IPS DF 19.7 (cell line): Measurements from ENCODE around the gene CREB5.

Experiments
- DNase-seq: peaks from one replicate; pipeline ENCODE4 v3.0.0-alpha.2; 2013; ENCODE audit warnings: low read depth, low spot score

The CREB5 gene

DNA sequence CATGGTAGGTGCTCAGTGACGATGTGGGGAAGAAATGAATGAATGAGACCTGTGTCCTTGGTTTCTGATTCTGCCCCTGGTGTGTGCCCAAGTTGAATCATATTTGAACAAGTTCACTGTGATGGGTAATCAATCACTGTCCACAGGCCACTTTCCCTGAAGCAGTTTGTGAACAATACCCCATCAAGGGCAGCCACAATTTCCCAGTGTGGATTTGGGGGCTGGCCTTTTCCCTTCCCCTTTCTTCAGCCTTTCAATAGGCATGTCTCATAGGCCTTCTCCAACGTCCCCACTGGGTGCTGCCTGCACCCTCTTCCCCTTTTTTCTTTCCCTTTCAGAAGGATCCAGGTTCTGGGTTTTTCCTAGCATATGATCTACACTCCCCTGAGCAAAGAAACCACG lies 64.7 kb downstream of the CREB5 start:
- DNase-seq = no peak

DNA sequence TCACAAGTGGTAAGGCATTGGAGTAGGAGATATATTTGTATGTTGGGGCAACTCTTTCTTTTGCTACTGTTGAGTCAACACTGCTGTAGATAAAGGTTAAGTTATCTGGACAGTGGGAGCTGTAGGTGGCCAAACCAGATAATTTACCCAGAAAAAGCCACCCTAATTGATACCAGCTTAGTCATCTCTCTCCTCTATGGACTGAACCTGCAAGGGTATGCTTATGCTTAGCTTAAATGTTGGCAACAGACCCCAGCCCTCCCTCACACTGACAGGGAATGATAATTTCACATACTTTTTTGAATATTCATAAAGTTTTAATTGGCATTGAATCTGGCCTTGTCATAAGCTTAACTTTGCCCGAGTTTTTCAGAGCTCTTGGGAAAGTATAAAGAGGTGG lies 66.3 kb downstream of the CREB5 start:
- DNase-seq = no peak

DNA sequence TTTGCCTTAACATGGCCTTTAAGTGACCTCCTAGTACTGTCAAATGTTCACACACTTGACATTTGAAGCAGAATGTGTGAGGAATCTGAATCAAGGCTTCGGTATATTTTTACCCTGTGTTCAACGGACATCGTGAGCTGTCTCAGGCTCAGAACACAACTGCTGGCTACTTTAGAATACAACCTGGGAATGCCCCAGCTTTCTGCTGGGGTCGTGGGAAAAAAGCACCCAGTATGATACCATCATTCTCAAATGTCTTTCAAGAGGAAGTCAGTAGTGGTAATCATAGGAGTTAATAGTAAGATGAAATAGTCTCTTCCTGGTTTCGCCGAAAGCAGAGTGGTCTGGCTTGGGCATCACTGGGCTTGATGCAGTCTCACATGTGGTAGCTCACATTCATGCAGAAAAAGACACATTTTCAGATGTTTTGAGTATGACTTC lies 67.2 kb downstream of the CREB5 start:
- DNase-seq = no peak

DNA sequence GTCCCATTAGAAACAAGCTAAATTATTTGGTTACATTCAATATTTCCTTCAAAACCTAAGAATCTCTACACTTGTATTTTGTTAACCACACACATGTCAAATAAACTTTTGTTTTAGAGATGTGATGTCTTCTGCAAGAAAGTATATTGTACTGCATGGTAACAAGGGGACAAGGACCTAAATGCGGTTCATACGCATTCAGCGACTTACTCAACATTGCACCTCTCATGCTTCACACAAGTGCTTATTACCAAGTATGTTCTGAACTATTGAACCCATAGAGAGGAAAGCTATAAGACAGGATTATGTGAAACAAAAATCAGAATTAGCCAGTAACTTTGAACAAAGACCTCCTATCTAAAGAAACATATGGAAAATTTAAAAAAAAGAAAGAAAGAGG lies 68.3 kb downstream of the CREB5 start:
- no peak for DNase-seq

DNA sequence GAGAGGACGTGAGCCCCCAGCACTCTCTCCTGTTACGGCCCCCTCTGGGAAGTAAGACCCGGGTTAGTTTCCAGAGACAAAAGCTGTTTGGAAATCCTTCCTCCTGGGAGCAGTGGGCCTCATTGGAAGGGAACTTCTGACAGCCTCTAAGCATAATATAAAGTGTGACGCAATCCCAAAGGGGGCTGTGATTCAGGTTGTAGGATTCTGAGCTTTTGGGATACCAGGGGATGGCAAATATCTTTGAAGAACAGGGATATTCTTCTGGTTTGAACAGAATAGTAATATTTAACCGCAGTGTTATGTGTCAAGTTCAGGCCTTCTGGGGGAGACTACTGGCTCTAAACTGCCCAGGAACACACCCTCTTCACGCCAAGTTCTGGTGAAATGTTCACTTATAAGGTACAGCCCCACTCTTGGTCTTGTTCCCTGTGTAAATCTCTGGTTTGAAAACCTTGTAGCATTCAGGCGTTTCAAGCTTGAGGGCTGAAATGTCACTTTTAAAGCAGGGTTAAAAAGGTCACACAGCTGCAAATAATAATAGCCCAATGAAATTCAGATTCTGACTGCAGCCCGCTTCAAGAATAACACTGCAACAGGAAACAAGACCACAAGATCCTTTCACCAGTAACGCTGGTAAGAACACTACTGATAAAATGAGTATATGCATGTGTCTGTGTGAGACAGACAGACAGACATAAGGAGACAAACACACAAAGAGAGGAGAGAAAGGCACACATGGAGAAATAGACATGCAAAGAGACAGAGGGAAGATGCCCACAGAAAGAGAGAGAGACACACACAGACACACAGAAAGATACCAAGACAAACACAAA lies 69.0 kb downstream of the CREB5 start:
- DNase-seq = no peak

DNA sequence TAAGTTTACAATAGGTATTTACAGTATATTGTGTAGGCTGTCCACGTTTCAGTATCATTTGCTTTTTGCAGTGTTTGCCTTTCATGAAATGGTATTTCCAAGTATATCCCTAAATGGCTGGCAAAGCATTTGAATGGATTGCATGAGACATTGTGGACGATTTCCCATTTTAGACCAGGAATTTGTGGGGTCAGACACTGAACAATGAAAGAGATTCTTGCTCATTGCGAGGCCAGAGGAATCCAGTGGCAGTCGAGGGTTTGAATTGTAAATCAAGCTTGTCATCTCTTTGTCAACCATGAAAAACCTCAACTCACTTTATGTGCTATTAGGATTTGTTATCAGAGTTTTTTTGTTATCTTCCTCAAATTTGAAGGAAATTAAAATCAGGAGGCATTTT lies 70.8 kb downstream of the CREB5 start:
- no peak for DNase-seq

DNA sequence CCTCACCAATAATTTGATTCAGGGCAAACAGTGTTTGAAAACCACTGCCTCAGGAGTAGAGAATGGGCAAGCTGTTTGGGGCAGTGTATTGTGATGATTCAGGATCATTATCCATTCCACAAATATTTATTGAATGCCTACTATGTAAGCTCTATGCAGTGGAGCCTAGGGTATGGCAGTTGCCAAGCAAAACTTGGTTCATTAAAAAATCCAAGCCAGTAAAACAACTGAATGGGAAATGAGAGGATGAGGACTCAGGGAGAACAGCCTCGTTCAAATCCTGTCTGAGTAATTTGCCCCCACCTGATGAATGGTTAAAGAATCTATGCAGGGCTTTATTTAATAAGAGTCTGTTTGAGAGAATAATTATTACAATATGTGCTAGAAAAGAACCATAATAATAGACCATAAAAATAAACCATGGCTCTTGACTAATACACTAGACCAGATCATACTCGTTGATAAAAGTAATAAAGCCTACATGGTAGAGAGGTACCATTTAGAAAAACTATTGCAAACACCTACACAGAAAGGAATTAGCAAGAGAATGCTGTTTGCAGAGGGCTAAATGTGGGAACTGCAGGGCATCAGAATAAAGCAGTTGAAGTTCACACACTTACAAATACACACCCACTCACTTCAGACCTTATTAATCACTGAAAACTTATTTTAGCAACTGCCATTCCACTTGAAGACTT lies 71.7 kb downstream of the CREB5 start:
- no peak for DNase-seq

DNA sequence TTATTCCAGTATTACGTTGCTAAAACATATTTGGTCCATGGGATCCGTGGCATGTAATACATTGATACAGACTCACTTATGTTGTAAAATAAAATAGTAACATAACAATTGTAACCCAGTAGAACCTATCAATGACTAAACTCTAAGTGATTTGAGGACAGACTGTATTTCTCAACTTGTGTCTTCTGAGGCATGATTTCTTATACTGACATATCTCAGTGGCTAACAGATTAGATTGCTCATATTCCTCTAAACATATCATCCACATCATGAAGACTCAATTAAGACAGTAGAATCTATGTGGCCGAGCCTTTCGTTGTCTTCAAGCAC lies 72.3 kb downstream of the CREB5 start:
- no peak for DNase-seq

DNA sequence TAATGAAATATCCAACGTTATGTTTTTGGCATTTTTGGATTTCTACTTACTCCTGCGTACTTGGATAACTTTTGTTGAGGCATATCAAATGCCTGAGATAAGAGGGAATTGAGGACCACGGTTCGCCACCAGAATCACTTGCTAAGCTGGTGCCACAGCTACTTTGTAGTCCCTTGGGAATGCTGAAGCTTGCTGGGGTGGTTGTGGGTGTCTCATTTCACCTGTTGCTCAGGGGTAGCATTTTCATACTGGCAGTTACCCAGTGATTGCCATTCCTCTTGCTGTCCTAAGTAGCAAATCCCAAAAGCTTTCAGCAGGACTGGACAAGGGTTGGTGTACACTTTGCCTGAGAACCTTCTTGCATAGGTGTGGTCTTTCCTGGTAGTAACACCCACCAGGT lies 75.2 kb downstream of the CREB5 start:
- DNase-seq = no peak

DNA sequence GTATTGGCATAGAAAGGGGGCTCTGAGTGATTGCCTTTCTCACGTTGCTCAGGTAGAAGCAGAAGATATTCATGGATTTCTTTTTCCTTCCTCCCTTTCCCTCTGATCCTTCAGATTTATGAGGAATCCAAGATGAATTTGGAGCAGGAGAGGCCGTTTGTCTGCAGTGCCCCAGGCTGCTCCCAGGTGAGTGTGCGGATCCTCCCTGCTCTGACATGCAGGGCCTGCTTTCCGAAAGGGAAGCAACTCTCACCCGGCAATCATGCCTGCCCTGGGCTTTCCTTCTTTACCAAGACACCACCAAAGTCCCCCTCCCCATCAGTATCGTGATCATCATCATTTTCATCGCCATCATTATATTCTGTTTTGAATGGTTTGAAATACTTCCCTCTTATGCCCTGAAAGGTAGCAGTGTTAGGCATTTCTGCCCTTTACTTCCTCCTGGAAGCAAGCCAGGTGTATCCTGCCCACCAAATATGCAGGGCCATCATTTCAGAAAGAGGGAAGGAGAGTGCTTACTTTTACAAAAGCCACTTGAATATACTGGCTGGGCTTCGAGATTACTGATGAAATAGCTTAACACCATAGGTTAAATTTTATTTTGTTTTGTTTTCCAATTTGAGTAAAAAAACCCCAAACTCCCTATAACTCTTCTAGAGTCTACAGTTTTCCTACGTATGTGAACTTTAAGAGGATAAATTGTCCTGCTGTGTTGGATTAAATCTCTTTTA lies 75.9 kb downstream of the CREB5 start:
- no peak for DNase-seq

DNA sequence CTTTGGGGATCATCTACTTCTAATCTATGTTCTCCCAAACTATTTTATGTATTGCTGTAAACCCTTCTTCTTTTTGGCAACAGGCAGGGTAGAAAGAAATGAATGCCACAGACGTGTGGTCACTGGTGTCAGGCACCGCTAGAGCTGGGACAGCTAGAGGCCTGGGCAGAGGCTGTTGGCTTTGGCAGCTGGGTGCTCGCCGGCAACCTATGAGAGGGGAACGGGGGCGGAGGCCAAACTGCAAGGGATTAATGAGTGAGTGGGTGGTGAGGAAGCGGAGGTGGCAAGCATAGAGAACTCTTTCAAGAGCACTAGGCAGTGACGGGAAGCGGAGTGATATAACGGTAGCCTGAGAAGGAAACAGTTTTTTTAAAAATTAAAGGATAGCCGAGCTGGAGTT lies 78.5 kb downstream of the CREB5 start:
- DNase-seq = no peak

DNA sequence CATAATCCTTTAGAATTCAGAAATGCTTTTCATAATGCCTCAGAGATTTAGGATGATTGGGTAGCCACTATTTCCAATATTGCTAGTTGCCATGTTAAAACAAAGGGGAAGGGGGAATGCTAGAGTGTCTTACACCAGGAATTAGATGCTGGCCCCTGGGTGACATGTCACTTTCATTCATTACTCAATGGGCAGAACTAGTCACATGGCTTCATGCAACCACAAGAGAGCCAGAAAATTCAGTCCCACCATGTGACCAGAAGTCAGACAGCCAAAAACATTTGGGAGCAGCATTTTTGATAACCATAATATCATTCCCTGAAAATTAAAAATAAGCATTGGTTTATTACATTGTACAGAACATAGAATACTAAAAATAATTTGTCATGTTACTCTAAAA lies 81.2 kb downstream of the CREB5 start:
- no peak for DNase-seq

DNA sequence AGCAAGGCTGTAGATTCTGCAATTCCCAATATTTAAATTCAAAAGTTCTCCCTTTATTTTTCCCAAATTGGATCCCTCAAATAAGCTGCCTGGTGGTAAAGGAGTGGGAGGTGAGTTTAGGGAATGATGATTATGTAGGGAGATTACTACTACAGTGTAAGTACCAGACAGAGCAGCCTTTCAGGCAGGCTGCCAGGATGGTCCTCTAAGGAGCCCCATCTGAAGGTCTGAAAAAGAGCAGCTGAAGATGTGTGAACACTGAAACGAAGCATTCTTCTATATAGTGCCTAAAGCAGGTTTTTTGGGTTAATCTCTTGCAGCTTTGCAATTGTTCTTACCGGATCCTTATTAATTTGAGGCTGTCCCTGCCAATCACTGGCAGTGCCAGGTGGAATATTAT lies 84.7 kb downstream of the CREB5 start:
- DNase-seq = no peak

DNA sequence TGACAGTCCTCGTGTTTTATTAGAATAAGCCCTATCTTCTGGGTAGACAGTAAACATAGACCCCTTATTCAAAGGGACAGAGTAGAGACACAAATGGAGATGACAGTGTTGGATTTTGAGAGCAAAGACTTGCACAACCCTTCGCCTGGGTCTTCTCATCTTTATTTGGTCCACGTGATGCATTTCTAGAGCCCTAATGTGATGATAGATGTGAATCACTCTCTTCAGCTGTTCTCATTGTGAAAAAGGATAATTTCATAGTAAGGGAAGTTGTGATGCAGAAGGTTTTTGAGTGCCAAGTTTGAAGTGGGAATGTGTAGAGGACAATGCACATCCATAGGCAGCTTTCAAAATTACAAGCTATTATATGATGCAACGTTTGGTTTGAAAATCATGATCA lies 86.3 kb downstream of the CREB5 start:
- DNase-seq = no peak

DNA sequence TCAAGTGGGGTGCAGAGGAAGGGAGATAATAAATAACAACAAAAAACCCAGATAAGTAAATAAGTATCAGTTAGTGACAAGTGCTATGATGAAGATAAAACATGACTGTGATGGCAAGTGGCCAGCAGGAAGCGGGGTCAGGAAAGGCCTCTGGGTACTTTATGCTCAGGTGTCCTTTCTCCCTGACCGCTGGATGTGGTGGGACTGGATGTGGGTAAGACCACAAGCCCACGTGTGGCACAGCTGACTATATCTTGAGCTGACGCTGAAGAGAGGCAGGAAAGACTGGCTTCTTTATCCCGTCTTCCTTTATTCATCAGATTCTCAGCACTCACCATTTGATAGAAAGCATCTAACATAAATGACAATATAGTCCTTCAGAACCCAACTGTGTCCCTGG lies 87.8 kb downstream of the CREB5 start:
- no peak for DNase-seq

DNA sequence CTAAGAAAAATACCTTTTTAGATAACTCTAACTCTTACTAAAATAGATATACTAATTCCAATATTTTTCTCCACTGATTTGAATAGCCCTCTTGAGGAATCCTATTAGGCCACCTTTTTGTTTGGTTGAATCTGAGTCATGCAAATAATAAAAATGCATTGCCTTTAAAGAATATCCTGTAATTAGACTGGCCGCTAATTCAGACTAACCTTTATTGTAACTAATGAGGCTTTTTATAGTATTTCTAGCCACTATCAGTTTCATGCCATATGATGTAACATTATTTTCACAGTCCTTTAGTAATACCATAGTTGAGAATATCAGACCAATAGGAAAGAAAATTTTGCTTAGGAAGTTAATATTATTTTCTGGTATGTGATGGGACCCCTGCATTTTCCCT lies 90.1 kb downstream of the CREB5 start:
- DNase-seq = no peak

DNA sequence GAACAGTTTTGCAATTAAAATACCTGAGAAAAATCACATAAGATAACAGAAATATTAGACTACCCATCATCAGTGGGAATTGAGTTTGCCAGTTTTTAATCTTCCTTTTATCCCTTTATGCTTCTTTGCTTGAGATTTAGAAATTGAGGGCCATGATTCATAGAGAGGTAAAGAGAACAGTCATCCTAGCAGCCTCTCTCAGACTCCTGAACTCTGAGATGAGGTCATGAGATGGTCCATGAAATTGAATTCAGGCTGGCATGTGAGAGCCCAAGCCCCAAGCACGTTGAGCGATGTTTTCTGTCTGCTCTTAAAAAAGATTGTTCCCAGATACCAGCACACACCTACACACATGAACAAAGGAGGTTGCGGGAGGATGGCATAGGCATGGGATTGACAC lies 91.1 kb downstream of the CREB5 start:
- DNase-seq = no peak

DNA sequence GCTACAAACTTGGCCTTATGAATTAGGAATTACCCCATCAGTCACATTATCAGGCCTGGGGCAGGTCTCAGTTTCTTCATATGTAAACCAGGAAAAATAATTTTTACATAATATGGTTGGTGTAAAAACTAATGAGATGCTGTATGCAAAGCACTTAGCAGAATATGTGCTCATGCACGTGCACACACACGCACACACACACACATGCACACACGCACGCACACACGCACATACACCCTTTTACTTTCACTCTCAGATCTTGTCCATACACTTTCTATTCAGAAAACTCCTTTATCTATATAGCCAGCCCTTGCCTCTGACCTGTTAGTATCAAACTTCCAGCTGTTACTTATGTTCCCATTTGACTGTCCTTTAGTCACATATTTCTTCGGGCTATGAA lies 92.7 kb downstream of the CREB5 start:
- no peak for DNase-seq

DNA sequence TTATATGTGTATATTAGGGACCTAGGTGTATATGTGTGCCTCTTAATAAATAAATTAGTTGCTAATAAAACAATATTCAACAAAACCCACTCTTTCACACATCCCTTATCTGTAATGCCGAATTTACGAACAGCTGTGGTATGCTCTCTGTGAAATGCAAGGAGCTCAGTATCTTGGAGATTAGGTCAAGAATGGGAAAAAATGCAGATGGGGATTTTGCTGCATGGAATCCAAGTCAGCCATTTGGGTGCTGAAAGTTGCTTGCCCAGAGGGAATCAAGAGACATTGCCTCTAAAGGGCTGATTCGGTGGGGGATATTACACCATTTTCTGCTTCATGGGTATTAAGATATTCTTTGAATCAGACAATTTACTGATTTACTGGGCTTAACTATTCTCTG lies 93.5 kb downstream of the CREB5 start:
- no peak for DNase-seq

DNA sequence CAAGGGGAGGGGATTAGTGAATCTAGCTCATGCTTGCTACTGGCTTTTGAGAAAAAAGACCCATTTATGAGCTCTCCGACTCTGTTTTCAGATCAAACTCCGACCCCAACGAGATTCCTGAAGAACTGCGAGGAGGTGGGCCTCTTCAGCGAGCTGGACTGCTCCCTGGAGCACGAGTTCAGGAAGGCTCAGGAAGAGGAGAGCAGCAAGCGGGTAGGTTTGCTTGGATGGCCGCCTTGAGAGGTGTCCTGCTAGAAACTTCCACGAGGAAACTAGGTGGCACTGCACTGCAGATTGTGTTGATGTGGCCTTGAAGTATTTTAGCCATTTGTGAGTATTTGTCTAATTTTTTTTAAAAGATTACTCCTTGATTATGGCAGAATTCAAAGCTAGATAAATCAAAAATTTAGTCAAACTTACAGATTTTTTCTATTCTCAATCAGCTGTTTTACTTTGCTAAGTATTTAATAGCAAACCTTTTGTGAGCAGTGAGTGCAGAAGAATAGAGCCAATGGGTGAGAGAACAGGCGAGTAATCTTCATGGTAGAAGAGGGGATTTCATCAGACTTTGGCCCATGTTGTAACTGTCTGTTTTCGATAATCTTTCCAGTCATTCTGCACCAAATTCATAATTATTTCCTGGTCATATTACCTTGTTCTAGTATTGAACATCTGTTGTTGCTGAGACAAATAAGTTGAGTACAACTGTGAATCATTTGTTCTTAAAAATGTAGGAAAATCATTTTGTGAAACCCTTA lies 95.4 kb downstream of the CREB5 start:
- DNase-seq = no peak

DNA sequence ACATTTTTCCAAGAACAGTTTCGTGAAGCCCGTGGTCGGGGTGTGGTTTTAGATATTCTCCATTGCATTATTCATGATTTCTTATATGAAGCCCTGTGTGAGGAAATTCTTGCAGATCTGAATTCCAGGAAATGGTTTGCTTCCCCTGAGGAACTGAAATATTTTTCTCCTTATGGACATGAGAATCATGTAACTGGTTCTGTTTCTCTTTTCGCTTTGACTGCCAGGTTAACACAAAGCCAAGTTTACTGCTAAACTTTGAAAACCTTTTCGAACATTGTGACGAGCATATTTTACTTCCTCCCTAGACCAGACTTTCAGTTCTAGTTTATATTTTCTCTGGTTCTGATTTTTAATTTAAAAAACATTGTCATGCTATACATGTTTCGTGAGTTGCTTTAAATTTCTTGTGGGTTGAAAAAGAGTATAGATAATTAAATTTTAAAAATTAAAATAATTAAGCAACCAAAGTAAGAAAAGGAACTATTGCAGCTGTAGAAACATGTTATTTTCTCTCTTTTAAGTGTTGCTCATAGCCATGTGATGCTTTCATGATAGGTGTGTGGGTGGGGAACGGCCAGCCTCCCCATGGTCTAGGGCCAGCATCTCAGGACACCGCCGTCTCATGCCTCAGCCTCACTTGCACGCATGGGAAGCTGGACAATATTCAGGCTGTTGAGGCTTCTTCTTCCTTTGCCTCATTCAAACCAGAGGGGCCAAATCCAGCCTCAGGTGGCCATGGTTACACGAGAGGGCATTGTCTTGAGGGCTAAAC lies 97.1 kb downstream of the CREB5 start:
- DNase-seq = no peak
